Central memory CD8-positive, alpha-beta T cell (primary cell): Measurements from ENCODE around the gene APBA2.
A peak's percentile ranks its signal among the peaks of the same experiment; 100 is the strongest.

Experiments used
- ATAC-seq: fragments of 150-1000 bp; cut with Tn5 transposase; replicated peaks from 2 replicates; pipeline ENCODE4 v1.10.0; 2022; ENCODE audit warnings: mild to moderate bottlenecking, moderate FRiP score, moderate number of reproducible peaks; ENCODE audit not compliant: poor library complexity, severe bottlenecking; ENCODE audit errors: extremely low read depth
- DNase-seq, 2 donors: peaks; one replicate each; pipeline ENCODE4 v3.0.0; 2021; ENCODE audit warnings: low spot score in 2 of 2
- H3K27ac Mint-ChIP-seq: one replicate; pipeline ENCODE4 v1.8.0; 2022; ENCODE audit warnings: low read depth, mild to moderate bottlenecking, moderate library complexity, mixed read lengths
- H3K27me3 Mint-ChIP-seq: one replicate; pipeline ENCODE4 v1.8.0; 2022; ENCODE audit warnings: mixed read lengths
- H3K36me3 Mint-ChIP-seq: one replicate; pipeline ENCODE4 v1.8.0; 2022; ENCODE audit warnings: mild to moderate bottlenecking, moderate library complexity, mixed read lengths; ENCODE audit not compliant: insufficient read depth
- H3K4me1 Mint-ChIP-seq: one replicate; pipeline ENCODE4 v1.8.0; 2022; ENCODE audit warnings: mixed read lengths
- H3K4me3 Mint-ChIP-seq: one replicate; pipeline ENCODE4 v1.8.0; 2022; ENCODE audit warnings: mild to moderate bottlenecking, moderate library complexity, mixed read lengths
- H3K9me3 Mint-ChIP-seq: one replicate; pipeline ENCODE4 v1.8.0; 2022; ENCODE audit warnings: mixed read lengths

The APBA2 gene

DNA sequence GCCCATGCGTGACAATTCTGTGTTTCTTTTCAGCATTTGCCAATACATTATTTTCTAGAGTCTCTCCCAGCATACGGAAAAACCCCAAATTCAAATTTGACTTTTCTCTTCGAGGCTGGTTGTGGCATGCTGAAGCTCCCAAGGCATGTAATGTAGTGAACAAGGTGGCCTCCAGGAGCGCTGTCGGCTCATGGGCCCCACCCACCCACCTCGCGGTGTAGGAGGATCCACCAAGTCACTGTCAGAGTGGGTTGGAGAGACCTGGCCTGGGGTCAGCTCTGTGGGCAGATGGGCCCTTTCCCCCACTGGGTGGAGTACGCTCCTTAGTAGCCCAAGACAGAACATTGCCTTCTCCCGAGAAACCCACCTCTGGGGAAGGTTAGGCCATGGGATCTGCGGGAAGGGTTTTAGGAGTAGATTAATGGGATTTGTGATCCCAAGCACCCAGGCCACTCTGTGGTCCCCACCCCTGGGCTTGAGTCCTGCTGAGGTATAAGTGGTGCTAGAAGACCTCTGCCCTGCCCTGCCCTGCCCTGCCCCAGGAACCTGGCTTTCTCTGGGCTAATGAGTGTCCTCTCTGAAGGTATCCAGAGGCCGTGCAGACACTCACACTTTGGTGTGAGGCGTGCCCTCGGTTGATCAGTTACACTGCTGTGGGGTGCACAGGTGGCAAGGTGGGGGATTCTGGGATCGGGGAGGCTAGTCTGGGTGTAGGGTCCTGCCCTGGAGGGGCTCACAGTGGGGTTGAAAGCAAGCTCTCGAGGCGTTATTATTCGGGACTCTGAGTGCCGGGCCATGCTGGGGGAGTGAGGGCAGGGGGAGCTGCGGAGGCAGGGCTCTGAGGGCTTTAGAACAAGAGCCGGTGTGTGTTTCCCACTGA is 97.9 kb downstream of the APBA2 start:
- no peak overlapping the region for H3K4me3 Mint-ChIP-seq
- H3K4me1 Mint-ChIP-seq: peaks cover 37% of the 10 kb centered on the region
- H3K27me3 Mint-ChIP-seq: no peaks in the 10 kb centered on the region
- ATAC-seq (no peak), DNase-seq (no peak)
- peaks cover 12% of the 10 kb centered on the region for H3K36me3 Mint-ChIP-seq
- H3K9me3 Mint-ChIP-seq: no peaks in the 10 kb centered on the region
- peak overlapping the region; percentile 100 for H3K27ac Mint-ChIP-seq

DNA sequence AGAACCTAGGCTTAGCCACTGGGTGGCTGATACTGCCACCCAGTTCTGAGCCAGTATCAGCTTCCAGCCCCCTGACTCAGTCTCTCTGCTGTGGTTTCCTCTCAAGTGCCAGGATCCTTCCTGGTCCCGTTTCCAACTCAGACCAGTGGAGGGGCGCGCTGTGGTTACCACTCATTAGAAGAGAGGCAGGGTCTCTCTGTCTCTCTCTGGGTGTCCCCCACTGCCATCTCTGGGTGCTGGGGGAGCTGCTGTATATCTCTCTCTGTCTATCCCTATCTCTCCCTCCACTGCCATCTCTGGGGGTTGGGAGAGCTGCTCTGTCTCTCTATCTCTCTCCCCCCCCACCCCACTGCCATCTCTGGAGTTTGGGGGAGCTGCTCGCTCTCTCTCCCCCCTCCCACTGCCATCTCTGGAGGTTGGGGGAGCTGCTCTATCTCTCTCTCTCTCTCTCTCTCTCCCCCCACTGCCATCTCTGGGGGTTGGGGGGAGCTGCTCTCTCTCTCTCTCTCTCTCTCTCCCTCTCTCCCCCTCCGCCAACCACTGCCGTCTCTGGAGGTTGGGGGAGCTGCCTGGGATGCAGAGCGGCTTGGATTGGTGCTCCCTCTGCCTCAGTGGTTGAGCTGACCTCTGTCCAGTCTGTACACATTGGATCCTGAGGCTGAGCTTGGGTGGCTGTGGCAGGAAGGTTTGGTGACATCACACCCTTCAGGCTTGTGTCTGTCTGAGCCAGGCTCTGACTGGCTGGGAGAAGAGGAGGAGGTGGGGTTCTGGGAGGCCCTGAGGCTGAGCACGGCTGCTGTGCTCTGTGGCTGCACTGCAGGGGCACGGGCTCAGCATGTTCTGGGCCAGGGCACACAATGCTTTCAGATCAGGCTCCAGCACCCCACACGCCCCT is 98.9 kb downstream of the APBA2 start:
- DNase-seq: peak in 1 of 2 donors; percentile 23
- peak; percentile 66 for ATAC-seq
- peaks cover 12% of the 10 kb centered on the region for H3K36me3 Mint-ChIP-seq
- H3K4me3 Mint-ChIP-seq: peak overlapping the region; percentile 71
- H3K27ac Mint-ChIP-seq: peak overlapping the region; percentile 100
- no peaks in the 10 kb centered on the region for H3K9me3 Mint-ChIP-seq
- no peaks in the 10 kb centered on the region for H3K27me3 Mint-ChIP-seq
- H3K4me1 Mint-ChIP-seq: peaks cover 37% of the 10 kb centered on the region

DNA sequence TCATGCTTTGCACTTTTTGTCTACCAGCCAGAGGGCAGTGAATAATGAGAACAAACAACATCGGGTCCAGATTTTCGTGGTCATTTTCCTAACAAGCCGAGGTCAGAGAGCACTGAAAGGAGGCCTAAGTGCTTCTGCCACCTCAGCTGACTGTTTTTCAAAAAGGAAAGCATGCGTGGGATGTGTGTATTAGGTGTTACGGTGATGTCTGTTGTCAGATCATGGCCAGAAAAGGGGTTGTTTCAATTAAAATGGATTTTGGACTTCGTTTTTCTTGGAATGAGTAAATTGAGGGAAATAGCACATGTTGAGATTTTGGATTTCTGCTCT is 99.5 kb downstream of the APBA2 start:
- peak overlapping the region; percentile 71 for H3K4me3 Mint-ChIP-seq
- peaks cover 12% of the 10 kb centered on the region for H3K36me3 Mint-ChIP-seq
- H3K27ac Mint-ChIP-seq: peak overlapping the region; percentile 100

DNA sequence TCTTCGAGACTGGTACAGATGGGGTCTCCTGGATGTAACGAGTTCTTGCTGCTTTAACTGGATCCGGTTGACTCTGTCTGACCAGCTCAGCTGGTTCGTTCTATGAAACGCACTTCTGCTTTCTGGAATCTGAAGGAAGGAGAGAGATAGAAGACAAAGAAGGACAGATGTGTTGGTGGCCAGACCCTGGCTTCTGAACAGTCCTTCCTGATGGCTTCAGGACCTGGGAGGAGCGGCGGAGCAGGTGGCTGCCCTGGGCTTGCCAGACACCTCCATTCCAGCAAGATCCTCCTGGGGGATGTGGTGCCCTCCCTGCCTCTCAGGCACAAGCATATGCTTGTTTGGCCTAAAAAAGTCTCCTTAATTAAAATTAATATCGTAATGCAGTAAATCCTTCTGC is 99.9 kb downstream of the APBA2 start:
- Mint-ChIP-seq H3K4me3 (peak overlapping the region; percentile 71), H3K27ac (peak overlapping the region; percentile 100), H3K9me3 (no peaks in the 10 kb centered on the region), H3K27me3 (no peaks in the 10 kb centered on the region), H3K4me1 (peaks cover 32% of the 10 kb centered on the region), H3K36me3 (peaks cover 12% of the 10 kb centered on the region)
- DNase-seq (no peak), ATAC-seq (no peak)

More for the DNA sequence above, 99.5 kb downstream of the APBA2 start:
- Mint-ChIP-seq H3K9me3 (no peaks in the 10 kb centered on the region), H3K4me1 (peaks cover 37% of the 10 kb centered on the region), H3K27me3 (no peaks in the 10 kb centered on the region)
- DNase-seq: no peak
- no peak for ATAC-seq

DNA sequence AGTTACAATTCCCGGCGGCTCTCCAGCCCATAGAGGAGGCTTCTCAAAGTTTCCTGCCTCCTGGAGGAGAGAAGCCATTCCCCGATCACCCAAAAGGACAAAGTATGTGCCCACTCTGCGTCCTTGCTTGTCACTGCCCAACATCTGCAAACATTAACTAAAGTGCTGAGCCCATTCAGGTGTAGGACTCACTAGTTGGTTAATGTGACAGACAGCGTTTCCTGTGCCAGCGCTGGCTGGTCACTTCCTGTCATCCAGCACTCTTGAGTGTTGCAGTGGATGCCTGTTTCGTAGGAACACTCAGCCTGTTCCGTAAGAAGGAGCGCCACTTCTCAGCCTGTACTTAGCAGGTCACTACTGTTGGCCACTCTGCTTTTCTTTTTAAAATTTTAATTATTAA is 100.3 kb downstream of the APBA2 start:
- H3K9me3 Mint-ChIP-seq: no peaks in the 10 kb centered on the region
- peaks cover 9% of the 10 kb centered on the region for H3K36me3 Mint-ChIP-seq
- H3K4me3 Mint-ChIP-seq: peak overlapping the region; percentile 71
- H3K27ac Mint-ChIP-seq: peak overlapping the region; percentile 100
- no peaks in the 10 kb centered on the region for H3K27me3 Mint-ChIP-seq
- ATAC-seq (peak; percentile 85), DNase-seq (peak in 1 of 2 donors; percentile 57)
- peaks cover 28% of the 10 kb centered on the region for H3K4me1 Mint-ChIP-seq

DNA sequence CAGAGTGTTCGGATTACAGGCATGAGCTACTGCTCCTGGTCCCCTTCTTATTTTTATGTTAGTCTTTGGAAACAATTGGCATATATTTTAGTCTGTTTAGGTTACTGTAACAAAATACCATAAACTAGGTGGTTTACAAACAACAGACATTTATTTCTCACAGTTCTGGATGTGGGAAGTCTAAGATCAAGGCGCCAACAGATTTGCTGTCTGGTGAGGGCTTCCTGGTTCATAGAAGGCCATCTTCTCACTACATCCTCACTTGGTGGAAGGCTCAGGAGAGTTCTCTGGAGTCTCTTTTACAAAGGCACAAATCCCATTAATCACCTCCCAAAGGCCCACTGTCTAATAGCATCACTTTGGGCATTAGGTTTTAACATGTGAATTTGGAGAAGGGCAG is 101.0 kb downstream of the APBA2 start:
- H3K4me1 Mint-ChIP-seq: peaks cover 28% of the 10 kb centered on the region
- H3K4me3 Mint-ChIP-seq: peak overlapping the region; percentile 71
- H3K9me3 Mint-ChIP-seq: no peaks in the 10 kb centered on the region
- H3K27ac Mint-ChIP-seq: peak overlapping the region; percentile 100
- peaks cover 7% of the 10 kb centered on the region for H3K36me3 Mint-ChIP-seq
- ATAC-seq (peak; percentile 31), DNase-seq (no peak)
- no peaks in the 10 kb centered on the region for H3K27me3 Mint-ChIP-seq

DNA sequence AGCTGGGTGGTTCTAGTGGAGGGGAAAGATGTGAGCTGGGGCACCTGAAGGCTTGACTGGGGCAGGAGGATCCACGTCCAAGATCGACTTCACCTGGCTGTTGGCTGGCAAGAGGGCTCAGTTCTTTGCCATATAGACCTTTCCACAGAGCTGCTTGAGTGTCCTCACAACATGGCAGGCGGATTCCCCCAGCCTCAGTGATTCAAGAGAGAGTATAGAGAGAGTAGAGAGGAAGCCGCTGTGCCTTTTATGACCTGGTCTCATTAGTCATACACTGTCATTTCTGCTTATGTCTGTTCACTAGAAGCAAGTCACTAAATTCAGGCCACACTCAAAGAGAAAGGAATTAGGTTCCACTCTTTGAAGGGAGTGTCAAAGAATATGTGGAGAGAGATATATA is 101.6 kb downstream of the APBA2 start:
- DNase-seq (no peak), ATAC-seq (no peak)
- peaks cover 7% of the 10 kb centered on the region for H3K36me3 Mint-ChIP-seq
- H3K9me3 Mint-ChIP-seq: no peaks in the 10 kb centered on the region
- no peaks in the 10 kb centered on the region for H3K27me3 Mint-ChIP-seq
- peak overlapping the region; percentile 100 for H3K27ac Mint-ChIP-seq
- no peak overlapping the region for H3K4me3 Mint-ChIP-seq
- peaks cover 28% of the 10 kb centered on the region for H3K4me1 Mint-ChIP-seq

DNA sequence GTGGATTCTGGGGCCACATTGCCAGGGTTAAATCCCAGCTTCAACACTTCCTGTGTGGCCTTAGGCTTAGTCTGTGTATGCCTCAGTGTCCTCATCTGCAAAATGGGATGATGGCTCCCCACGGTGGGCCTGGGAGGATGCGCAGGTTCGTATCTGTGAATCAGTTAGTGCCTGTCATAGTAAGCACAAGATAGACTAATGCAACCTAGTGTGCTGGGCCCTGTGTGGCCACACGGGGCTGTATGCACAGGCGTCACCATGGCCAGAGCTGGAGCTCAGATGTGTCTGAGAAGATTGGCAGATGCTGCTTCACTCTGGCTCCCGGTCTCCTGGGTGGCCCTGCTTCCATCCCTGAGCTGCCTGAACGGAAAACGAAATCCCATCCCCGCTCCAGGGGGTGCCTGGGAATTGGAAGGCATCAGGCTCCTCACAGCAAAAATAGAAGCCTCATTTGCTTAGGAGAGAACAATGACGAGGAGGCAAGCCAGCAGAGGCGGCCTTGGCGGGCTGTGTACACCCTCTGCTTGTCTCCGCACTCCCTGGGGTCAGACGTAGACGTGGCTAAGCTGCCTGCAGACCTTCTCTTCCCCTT is 103.6 kb downstream of the APBA2 start:
- ATAC-seq (no peak), DNase-seq (no peak)

DNA sequence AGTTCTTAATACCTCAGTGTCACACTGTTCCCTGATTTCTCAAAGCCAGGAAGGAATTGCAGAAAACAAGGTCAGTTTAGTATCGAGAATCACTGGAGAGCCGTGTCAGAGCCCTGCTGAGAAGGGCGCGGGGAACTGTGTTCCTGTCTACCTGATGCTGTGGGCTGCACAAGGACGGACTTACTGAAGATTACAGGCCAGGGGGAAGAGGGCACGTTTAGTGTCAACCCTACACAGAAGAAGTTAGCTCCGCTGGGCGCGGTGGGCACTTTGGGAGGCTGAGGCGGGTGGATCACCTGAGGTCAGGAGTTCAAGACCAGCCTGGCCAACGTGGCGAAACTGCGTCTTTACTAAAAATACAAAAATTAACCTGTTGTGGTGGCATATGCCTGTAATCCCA is 104.1 kb downstream of the APBA2 start:
- H3K4me3 Mint-ChIP-seq: no peak overlapping the region
- H3K27ac Mint-ChIP-seq: peak overlapping the region; percentile 62
- DNase-seq (no peak), ATAC-seq (no peak)
- H3K27me3 Mint-ChIP-seq: no peaks in the 10 kb centered on the region
- H3K4me1 Mint-ChIP-seq: peaks cover 46% of the 10 kb centered on the region
- no peaks in the 10 kb centered on the region for H3K9me3 Mint-ChIP-seq
- H3K36me3 Mint-ChIP-seq: peaks cover 7% of the 10 kb centered on the region

More for the DNA sequence above, 103.6 kb downstream of the APBA2 start:
- peak overlapping the region; percentile 62 for H3K27ac Mint-ChIP-seq
- no peak overlapping the region for H3K4me3 Mint-ChIP-seq
- peaks cover 10% of the 10 kb centered on the region for H3K36me3 Mint-ChIP-seq
- H3K9me3 Mint-ChIP-seq: no peaks in the 10 kb centered on the region
- H3K27me3 Mint-ChIP-seq: no peaks in the 10 kb centered on the region
- H3K4me1 Mint-ChIP-seq: peaks cover 46% of the 10 kb centered on the region

DNA sequence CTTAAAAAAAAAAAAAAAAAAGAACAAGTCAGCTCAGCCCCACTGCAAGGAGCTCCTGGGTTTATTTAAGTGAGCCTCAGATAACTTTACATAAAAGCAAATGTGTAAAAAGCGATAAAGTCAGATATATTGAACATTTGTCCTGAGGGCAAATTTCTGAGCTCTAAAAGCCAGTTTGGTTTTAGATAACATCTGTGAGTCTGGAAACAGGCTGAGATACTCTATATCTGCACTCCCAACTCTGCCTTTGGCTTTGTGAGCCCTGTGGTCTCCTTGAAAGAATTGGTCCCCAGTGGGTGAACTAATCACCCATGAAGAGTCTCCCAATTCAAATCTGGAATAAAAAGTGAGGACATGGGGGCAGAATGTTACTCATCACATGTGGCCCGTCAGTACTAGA is 104.6 kb downstream of the APBA2 start:
- Mint-ChIP-seq H3K4me1 (peaks cover 46% of the 10 kb centered on the region), H3K27ac (no peak overlapping the region), H3K4me3 (no peak overlapping the region), H3K9me3 (no peaks in the 10 kb centered on the region), H3K27me3 (no peaks in the 10 kb centered on the region), H3K36me3 (peaks cover 4% of the 10 kb centered on the region)
- DNase-seq: no peak
- no peak for ATAC-seq

DNA sequence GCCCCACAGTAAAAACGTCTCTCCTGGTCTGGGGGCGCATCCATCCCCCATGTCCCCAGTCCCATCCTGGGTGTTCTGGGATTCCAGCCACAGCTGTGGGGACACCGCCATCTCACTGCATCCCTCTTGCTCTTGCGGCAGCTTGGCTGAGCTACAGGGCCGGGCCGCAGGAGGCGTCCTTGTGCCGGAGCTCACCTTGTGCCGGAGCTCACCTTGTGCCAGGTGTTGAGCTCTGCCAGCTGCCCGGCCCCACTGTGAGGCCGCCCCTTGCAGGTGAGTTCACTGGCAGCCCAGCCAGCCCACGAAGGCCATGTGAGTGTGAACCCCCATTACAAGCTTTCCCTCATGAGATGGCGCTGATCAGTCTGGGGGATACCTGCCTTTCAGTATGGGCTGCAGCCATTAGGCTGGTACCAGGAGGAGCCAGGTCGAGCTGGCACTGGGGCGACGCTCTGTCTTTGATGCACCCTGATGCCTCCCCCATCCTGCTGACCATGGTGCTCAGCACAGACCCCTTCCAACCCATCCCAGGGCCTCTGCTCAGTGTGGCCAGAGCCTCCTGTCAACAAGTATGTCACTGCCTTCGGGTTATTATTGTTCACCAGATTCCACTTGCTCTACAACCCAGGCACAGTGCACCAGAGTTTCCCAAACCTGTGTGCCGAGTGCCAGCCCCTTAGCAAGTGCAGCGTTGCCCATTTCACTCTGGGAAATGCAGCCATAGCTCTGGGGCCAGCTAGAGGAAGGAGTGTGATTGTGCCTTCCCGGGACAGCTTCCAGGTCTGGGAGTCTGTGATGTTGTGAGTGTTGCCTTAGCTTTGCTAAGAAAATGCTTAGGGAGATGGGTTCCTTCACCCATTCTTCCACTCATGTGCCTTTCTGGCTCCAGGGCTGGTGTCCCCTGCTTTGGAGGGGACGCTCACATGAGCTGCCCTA is 105.7 kb downstream of the APBA2 start:
- no peak for DNase-seq
- Mint-ChIP-seq H3K36me3 (peaks cover 6% of the 10 kb centered on the region), H3K9me3 (no peaks in the 10 kb centered on the region), H3K27me3 (no peaks in the 10 kb centered on the region), H3K4me1 (peaks cover 48% of the 10 kb centered on the region), H3K27ac (peak overlapping the region; percentile 38), H3K4me3 (no peak overlapping the region)
- ATAC-seq: no peak
